Right renal pelvis (tissue), 4 donors: ENCODE data around the gene RPS6KA5. TPM values are rescaled to one million over a fixed set of nuclear protein-coding genes. Genes with fewer than 3 reads are reported as not detected.
A peak's percentile ranks its signal among the peaks of the same experiment; 100 is the strongest.
"Not testable (repeated sequence)": the region's sequence is repeated elsewhere in the genome, so short reads cannot be mapped to it uniquely, and the experiment has no call there.

Source experiments
- DNase-seq, 4 donors: peaks; one replicate each; pipeline ENCODE4 v3.0.0-alpha.2; 2013; ENCODE audit warnings: low read depth in 4 of 4, low spot score in 3 of 4, missing footprints in 1 of 4
- polyA plus RNA-seq, 4 donors: library from polyadenylated mRNA; unstranded; fragments of 120-200 nt; gene quantifications; one replicate each; pipeline ENCODE4 v1.2.1, GENCODE V29; 2013; ENCODE audit not compliant: insufficient read length in 4 of 4

RPS6KA5 gene
- polyA plus RNA-seq = 1 to 10 TPM; 6.8 to 8.8 (median 7.8) TPM

DNA sequence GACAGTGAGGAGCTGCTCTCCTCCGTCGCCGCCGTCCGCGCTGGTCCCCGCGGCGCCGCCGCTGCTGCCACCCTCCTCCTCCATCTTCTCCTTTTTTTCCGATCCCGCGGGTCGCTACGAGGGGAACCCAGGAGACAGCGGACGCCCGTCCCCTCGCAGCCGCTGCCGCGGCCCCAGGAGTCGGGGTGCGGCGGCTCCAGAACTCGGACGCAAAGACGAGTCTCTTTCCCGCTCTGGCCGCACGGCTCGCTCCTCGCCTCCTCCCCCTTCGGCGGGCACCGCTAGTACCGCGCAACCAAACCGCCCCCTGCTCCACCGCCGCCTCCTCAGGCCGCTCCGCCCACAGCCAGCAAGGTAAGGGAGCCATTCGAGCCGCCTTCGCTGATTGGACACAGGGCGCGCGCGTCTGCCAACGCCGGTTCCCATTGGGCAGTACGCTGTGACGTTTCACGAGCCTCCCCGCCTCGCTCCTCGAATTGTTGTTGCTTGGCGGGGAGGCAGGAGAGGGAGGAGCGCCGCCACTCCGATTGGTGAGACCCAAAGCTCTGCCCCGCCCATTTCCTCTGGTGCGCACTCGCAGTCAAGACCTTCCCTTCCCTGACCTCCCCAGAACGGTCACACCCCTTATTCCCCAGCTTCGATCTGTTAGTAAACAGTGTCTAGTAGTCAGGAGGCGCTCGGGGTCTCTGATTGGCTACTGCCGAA lies at the start of gene RPS6KA5:
Gene RPS6KA5, minus strand, starts transcription at position 291 of the 705 bp plus-strand sequence. Its CDS starts 207 bp downstream, at position 84.
- DNase-seq = peak; percentile 95 to 99 (median 99)

DNA sequence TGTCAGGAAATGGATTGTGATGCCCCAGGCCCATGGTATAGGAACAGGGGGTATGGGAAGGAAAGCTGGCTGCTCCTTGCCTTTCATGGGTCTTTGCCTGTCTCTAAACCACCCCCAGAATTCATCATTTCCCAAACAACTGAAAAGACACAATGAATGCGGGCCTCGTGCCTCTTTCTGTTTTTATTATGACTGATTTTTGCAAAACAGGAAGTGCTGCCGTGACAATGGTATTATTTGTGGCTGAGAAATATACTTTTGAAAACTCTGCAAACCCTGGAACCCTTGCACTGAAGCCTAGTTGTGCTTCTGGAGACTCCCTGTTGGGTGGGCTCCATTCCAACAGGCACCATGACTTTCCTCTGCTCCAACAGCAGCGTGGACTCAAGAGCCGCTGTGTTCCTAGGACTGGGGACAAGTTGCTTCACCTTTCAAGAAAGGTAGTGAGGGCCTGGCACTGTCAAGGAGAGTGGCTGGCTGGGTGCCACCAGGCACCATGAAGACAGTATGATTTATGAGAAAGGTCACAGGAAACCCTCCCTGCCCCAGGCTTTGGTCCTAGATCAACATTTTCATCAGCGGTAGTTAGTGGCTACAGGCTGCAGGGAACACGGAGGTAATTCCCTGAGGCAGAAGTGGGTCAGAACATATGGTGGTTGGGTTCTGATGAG lies 48.6 kb upstream of the RPS6KA5 start:
- DNase-seq = no peak

DNA sequence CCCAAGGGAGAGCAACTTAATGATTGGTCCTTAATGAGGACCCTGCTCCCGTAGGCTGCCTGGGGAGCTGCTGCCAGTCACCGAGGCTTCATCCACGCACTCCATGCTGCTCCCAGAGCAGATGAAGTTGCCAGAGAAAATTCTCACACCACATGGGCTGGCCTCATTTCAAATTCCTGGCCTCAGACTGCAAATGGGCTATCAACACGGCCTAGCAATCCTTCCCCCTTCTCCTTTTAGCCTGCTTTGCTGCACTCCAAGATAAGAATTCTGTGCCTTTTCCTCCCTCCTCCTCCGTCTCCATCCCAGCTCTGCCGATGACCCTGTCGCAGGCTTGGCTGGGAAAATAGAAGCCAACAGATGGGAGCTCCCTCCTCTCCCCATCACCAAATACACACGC lies 42.7 kb upstream of the RPS6KA5 start:
- DNase-seq = no peak

DNA sequence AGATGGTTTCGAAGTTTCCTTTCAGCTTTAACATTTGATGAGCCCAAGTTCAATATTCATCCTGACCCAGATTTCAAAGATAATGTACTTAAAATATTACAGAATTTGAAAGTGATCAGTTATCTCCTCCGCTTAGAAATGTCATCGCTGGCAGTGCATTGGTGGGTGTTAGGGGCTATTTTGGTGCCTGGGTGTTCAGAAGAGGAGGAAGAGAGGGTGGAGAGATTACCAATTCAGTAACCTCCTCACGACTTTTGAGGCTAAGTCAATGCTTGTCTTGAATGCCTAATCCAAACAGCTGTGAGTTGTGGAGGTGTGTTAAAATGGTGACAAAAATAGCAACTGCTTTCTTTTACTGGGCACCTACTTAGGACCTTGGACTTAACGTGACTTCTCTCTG lies 39.7 kb upstream of the RPS6KA5 start:
- DNase-seq = no peak

DNA sequence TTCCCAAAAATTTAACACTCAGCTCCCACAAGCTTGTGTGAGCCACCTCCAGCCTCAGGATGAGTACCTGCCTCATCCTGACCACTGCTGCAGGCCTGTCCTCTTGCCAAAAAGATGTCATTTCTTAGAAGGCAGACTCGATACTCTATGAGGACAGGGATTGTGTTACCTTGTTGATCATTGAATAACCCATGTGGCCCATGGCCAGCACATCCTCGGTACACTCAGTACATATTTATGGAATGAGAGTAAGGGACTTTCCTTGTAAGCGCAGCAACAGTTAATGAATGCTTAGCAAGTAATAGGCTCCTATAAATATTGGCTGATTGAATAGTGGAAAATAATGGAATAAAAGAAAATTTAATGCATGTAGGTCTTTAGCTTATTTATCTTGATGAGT lies 38.1 kb upstream of the RPS6KA5 start:
- no peak for DNase-seq

DNA sequence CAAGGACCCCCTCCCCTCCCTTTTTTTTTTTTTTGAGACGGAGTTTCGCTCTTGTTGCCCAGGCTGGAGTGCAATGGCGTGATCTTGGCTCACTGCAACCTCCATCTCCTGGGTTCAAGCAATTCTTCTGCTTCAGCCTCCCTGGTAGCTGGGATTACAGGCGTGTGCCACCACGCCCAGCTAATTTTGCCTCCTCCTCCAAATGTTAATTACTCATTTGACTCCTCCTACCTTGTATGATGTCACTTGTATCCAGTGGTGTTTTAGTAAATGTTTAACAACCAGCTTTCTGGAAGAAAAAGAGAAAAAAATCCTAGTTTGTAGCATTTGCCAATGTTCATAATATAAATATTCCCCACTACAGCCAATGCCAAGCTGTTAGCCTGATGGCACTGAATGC lies 37.2 kb upstream of the RPS6KA5 start:
- not testable (repeated sequence) for DNase-seq

DNA sequence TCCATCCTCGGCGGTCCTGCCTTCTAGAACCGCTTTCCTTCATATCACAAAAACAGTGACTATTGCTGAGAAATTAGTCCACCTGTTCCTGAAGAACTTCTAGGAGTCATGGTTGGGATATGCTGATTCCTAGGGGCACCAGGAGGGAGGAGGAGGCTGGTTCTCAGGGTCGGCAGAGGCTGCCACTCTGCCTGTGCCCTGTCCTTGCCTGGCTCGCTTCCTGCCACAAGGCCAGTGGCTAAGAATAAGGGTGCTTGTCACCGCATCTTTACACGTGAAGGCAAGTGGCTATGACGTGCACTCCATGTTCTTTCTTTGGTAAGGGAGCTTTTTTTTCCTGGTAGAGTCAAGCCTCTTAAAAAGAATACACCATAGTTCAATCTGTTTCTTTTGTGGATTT lies 34.7 kb upstream of the RPS6KA5 start:
- no peak for DNase-seq

DNA sequence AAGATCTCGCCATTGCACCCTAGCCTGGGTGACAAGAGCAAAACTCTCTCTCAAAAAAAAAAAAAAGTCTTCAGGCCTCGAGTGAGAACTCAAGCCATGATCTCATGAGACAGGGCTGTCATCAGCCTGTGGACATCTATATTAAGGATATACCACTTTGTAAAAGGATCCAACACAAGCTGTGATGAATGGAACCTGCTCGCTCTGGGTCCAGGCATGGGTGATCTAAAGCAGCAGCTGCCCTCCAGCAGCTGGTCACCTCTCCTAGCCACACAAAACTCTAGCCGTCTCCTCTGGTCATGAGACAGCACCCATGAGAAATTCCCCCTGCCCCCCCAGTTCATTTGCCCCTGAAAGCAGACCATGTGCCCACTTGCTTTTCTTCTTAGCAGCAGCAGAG lies 34.3 kb upstream of the RPS6KA5 start:
- no peak for DNase-seq

DNA sequence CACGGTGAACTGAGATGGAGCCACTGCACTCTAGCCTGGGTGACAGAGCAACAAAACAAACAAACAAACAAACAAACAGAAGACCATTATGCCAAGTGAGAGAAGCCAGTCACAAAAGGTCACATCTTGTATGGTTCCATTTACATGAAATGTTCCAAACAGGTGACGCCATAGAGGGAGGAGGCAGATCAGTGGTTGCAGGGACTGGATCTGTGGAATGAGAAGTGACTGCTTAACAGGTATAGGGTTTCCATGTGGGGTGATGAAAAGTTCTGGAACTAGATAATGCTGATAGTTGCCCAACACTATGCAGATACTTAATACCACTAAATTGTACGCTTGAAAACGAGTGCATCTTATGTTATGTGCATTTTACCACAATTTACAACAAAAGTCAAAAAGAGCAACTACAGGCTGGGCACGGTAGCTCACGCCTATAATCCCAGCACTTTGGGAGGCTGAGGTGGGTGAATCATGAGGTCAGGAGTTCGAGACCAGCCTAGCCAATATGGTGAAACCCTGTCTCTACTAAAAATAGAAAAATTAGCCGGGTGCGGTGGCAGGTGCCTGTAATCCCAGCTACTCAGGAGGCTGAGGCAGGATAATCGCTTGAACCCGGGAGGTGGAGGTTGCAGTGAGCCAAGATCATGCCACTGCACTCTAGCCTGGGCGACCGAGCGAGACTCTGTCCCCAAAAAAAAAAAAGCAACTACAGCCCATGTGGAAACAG lies 33.5 kb upstream of the RPS6KA5 start:
- DNase-seq = not testable (repeated sequence)

DNA sequence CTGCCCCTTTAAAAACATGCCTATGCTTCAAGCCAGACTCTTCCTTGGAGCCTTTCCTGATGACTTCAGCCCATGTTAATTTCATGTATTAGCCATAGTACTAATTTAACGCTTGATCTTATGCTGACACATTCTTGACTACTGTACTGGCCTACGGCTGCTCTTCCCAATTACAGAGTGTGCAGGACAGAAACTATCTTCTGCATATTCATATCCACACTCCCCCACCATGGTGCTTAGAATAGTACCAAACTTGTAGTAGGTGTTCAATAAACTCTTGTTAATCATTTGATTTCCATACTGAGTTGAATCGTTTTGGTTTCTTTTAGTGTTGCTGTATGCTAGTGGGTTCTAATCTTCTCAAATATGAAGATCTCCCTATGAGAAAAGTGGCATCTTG lies 31.6 kb upstream of the RPS6KA5 start:
- no peak for DNase-seq

DNA sequence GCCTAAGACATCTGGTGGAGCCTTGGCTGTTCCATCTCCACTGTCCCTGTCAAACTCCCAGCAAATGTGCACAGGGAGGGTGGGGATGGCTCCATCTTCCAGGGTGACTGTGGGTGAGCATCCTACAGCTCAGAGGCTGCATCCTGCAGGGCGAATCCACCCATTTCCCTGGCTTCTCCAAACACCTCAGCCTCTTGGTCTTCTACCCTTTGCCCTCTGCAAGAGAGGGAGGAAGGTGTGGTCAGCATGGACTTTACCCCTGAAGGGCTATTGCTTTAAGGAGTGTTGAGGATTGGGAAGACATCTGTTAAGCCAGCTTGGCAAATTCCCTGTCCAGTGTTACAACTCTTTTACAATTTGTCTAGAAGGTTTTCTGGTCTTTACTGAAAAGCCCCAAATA lies 30.3 kb upstream of the RPS6KA5 start:
- no peak for DNase-seq

DNA sequence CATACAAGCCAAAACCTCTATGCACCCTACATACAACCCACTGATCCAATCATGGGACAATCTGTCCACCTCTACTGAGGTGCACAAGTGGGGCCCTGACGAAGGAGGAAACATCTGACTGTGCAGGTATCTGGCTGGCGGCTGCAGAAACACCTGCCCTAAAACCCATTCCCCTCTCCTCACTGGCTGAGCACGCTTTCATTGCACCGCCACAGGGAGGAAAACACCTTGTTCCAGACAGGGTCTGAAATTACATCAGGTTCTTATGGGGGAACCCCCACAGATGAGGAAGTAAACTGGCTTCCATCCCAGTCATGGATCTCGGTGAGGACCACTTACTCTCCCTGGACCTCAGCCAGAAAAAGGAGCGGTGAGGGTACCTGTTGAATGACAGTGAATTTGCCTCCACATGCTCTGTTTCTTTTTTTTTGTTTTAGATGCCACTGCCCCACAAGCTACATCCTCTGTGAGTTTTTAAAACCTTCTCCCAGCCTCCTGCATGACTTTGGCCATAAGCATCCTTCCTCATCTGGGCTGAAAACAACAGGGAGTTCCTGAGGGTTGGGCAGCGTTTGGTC lies 29.6 kb upstream of the RPS6KA5 start:
- no peak for DNase-seq

DNA sequence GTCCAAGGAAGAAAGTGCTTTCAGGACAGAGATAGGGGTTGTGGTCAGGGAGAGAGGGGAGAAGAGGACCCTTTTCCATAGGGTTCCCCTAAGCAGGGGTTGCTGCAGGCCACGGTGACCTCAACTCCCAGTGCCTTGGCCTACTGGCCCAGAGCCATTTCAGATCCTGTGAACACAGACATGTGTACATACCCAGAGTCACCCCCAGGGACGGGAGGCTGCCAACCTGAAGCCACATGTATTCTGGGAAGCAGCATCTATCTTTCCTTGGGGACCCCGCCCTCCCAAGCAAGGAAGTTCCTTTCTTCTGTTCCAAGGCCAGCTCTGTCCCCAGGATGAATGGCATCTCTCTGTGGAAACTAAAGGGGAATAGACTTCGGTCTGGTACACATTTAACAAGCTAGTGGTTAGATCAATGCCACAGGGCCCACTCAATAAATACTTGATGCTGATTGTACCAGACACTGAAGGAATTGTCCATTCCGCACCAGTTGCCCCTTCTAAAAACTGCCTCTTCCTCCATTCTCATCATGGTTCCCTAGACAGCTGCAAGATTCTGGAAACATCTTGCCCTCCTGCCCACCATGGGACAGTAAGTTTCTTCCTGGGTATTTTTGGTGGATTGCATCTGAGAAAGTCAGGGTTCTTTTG lies 28.3 kb upstream of the RPS6KA5 start:
- no peak for DNase-seq

DNA sequence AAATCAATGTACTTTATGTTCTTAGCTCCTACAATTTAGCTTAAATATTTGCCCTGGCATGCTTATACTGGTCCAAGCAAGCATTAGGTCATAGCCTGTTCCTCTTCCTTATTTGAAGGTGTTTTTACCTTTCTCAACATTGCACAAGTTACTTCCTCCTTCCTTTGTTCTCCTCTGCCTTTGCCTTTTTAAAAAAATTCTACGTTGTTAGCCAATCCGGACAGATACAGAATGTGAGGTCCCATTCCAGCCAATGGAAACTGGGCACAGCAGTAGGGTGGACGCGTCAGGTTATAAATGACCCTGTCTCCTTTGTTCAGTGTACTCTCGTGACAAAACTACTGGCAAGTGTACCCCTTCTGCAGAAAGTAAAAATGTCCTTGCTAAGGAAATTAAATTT lies 27.0 kb upstream of the RPS6KA5 start:
- DNase-seq = not testable (repeated sequence)

DNA sequence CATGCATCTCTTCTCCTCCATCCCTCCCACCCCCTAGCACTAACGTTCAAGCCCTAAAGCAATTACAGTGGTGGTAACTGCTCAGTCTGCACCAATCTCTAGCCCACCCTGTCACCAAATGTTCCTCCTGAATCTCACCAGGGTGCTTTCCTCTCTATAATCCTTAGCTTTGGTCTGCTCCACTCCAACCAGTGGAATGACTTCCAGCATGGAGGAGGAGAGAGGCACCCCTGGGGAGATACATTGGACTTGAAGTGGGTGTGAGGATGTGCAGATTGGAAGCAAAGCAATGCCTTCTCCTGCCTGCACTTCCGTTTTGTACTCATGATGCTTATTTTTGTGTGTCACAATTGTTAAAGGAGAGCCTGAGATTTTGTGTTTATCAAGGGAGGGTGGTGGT lies 24.1 kb upstream of the RPS6KA5 start:
- no peak for DNase-seq

DNA sequence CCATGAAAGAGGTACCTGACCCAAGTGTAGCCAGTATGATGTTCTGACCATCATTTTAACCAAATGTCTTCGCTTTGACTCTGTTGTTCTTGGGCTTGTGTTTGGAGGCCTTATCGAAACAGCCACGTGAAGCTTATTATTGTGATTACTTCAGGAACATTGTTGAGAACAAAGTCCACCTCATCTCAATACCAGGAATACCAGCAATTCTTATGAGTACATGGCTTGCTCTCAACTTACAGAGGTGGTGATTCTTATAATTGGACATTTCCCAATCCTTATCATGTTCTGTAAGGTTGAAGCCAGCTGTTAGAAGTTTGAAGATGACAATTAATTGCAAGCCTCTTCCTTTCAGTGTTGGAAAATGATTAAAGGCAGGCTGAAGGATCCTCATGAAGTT lies 21.8 kb upstream of the RPS6KA5 start:
- DNase-seq = no peak

DNA sequence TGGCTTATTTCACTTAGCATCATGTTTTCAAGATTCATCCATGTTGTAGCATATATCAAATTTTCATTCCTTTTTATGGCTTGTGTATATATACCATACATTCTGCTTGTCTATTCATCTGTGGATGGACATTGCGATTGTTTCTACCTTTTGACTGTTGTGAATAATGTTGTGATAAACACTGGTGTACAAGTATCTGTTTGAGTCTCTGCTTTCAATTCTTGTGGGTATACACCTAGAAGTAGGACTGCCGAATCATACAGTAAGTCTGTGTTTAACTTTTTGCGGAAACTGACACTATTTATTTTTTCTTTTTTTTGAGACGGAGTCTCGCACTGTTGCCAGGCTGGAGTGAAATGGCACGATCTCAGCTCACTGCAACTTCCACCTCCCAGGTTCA lies 19.6 kb upstream of the RPS6KA5 start:
- DNase-seq = no peak

DNA sequence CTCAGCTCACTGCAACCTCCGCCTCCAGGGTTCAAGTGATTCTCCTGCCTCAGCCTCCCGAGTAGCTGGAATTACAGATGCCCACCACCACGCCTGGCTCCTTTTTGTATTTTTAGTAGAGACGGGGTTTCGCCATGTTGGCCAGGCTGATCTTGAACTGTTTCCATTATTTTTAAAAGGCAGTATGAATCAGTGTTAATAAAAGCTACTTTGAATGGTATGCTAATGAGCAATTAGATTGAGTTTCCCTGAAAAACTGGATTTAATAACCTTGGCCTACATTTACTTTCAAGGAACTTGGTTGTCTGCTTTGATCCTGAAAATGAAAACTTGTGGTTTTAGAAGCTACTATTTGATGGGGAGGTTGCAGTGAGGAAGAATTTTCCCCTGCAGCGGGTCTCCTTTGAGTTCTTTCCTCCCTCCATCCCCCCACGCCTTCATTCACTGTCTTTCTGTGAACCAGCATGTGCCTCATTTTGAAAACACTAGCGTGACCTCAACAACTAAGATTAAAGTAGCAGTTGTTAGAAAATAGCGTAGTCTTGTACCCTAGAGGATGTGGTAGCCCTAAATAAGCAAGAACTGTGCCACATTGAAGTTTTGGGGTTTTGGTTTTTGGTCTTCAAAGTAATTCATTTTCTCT lies 17.8 kb upstream of the RPS6KA5 start:
- no peak for DNase-seq

DNA sequence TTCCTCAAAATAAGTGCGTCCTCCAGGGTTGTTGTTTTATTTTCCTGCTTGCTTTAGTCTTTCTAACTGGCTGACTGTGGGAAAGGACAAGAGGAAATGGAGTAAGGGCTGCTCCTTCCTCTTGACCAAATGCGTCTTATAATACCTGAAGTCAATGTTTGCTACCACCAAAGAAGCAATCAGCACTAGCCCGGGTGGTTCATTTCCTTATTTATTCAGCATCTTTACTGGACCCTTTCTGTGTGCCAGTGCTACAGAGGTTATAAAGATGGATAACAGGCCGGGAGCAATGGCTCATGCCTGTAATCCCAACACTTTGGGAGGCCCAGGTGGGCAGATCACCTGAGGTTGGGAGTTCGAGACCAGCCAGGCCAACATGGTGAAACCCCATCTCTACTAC lies 15.1 kb upstream of the RPS6KA5 start:
- DNase-seq = no peak

DNA sequence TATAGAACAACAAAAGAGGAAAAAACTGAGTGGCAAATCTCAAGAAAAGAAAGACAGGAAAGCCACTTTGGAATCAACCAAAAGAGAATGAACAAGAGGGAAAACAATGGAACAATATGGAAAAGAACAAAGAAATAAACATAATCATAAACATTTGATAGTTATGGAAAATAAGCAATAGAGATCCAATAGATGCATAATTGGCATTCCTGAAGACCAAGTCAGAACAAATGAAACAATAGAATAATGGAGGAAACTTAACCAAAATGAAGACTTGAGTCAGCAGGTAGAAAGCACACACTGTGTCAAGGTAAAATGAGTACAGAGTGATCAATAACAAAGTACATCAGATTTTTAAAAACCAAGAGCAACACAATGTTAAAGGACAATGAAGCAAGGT lies 10.1 kb upstream of the RPS6KA5 start:
- no peak for DNase-seq
